ENCODE measurements around the gene PCMT1.
"Not testable (repeated sequence)": the region's sequence is repeated elsewhere in the genome, so short reads cannot be mapped to it uniquely, and the experiment has no call there.

Gene PCMT1

DNA sequence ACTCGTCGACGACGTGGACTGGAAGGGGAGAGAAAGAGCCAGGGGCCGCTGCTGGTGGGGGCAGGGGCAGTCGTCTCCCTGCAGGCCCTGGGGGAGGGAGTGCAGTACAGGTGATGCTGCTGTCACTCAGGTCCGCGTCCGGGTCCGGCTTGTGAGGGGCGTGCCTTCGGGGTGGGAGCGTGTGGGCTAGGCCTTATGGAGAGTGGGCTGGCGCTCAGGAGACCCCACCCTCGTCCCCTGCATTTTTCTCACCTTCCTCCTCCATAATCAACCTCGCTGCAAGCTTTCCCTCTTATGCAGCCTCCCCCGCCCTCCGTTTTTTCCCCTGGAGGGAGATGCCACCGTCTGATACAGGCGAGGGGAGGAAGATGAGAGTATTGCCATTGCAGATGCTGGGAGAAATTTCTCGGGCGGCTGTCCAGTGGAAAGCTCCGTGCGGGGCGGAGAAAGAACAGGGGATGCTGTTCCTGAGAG, 632 bp downstream of the PCMT1 start:
- DNase-seq (ENCODE audit: low read depth) = peak; percentile 54

DNA sequence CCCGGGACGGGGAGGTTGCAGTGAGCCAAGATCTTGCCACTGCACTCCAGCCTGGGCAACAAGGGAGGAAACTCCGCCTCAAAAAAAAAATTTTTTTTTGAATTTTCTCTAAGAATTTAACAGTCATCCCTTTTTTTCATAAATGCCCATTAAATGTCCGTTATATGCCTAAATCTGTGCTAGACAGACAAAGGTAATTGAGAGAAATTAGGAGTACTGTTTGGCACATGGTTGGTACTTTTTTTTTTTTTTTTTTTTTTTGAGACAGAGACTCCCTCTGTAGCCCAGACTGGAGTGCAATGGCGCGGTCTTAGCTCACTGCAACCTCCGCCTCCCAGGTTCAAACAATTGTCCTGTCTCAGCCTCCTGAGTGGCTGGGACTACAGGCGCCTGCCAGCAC, 1.7 kb downstream of the PCMT1 start:
- no peak for DNase-seq (ENCODE audit: low read depth)

DNA sequence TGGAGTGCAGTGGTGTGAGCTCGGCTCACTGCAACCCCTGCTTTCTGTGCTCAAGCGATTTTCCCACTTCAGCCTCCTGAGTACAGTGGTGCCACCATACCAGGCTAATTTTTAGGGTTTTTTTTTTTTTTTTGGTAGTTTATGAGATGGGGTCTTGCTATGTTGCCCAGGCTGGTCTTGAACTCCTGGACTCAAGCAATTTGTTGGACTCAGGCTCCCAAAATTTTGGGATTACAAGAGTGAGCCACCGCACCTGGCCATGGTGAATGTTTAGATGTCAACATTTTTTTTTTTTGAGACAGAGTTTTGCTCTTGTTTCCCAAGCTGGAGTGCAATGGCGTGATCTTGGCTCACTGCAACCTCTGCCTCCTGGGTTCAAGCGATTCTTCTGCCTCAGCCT, 2.4 kb downstream of the PCMT1 start:
- DNase-seq (ENCODE audit: low read depth) = not testable (repeated sequence)

GRCh38 chr6:149752600-149753373, 3.2 kb downstream of the PCMT1 start:
- no peak for DNase-seq (ENCODE audit: low read depth)

DNA sequence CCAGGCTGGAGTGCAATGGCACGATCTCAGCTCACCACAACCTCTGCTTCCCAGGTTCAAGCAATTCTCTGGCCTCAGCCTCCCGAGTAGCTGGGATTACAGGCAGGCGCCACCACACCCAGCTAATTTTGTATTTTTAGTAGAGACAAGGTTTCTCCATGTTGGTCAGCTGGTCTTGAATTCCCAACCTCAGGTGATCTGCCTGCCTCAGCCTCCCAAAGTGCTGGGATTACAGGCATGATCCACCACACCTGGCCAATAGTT, 3.8 kb downstream of the PCMT1 start:
- not testable (repeated sequence) for DNase-seq (ENCODE audit: low read depth)

- no peak for DNase-seq (ENCODE audit: low read depth)
Measured at GRCh38 chr6:149754548-149754947, 5.0 kb downstream of the PCMT1 start.

DNA sequence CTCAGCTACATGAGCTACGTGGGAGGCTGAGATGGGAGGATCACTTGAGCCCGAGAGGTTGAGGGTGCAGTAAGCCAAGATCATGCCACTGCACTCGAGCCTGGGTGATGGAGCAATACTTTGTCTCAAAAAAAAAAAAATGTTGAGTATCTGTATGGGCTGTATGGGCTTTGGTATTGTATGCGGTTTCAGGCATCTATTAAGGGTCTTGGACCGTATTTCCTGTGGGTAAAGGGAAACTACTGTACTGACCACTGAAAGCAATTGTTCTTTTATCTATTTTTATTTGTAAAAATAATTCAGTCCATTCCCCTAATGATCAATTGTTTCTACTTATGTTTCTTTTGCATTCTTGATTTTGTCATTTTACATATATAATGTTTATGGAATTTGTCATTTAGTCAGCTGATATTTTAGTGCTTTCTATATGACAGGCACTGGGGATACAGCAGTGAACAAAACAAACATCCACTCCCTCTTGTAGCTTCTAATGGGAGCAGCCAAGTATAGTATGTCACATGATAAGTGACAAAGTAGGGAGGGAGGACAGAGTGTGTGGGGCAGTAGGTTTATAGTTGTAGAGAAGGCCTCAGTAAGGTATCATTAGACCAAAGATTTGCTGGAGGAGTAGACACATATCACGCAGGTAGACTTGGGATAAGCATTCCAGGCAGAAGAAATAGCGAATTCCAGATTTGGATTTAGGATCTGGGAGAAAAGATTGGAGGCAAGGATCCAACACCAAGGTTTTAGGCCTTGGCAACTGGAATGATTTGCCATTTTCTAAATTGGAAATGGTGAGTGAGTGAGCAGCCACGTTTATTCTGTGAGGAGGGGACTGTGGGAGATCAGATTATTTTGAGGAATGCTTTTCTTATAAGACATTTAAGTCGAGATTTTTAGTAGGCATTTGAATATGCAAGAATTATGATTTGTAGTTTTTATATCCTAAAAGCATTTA, 6.0 kb downstream of the PCMT1 start:
- no peak for DNase-seq (ENCODE audit: low read depth)

GRCh38 chr6:149756261-149756636, 6.7 kb downstream of the PCMT1 start:
- no peak for DNase-seq (ENCODE audit: low read depth)

DNA sequence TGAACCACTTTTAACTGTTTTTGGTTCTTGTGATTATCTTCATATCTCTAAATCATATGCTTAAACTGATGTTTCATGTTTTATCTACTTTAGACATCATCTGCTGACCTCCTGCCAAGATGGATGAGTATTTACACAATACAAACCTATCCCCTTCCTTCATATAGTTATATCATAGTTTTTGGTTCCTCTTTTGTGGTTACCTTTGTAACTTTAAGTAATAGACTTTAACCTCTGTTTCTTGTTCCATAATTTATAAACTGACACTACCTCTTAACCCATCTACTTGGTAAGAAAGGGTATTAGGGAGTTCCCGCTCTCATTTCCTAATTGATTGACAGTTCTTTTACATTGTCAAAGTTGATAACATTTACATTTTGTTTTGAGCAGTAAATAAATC, 11.9 kb downstream of the PCMT1 start:
- DNase-seq (ENCODE audit: low read depth) = no peak

DNA sequence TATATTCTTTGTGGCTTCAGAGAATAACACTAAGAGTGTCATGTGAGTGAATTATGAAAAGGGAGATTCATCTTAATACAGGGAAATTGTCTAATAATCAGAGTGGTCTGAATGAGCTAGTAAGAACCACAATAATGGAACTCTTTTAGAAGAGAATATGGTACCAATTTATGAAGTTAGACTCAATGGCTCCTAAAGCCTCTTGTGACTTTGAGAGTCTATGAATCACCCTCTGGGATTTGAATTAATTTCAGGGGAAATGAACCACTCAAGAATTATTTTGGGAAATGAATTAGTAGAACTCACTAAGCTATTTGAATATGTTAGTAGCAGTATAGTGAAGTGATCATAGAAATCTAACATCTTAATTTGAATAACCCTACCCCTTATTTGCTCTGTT, 14.3 kb downstream of the PCMT1 start:
- DNase-seq (ENCODE audit: low read depth) = no peak

DNA sequence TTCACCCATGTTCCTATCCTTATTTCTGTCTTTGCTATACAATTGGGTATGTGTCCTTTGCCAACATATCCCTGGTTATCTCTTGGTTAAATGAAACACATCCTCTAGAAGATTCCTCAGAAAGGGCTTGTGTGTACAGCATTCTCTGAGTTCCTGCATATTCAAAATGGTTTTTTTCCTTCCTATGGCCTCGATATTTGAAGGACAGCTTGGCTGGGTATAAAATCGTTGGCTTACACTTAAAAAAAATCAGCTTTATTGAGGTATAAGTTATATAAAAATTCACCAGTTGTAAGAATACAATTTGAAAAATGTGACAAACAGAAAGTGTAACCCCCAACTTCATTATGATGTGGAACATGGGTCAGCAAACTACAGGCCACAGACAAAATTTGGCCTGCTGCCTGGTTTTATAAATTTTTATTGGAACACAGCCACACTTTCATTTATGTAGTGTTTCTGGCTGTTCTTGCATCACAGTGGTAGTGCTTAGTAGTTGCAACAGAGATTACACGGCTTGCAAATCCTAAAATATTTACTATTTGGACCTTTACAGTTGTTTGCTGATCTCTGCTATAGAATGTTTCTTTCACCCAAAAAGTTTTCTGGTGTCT, 16.7 kb downstream of the PCMT1 start:
- no peak for DNase-seq (ENCODE audit: low read depth)

GRCh38 chr6:149769676-149770075, 20.1 kb downstream of the PCMT1 start:
- DNase-seq (ENCODE audit: low read depth) = no peak

GRCh38 chr6:149771185-149771584, 21.6 kb downstream of the PCMT1 start:
- no peak for DNase-seq (ENCODE audit: low read depth)

- DNase-seq (ENCODE audit: low read depth) = no peak
Measured at GRCh38 chr6:149771925-149772324, 22.4 kb downstream of the PCMT1 start.

GRCh38 chr6:149777624-149778023, 28.1 kb downstream of the PCMT1 start:
- no peak for DNase-seq (ENCODE audit: low read depth)

GRCh38 chr6:149779644-149779963, 30.1 kb downstream of the PCMT1 start:
- no peak for DNase-seq (ENCODE audit: low read depth)

- no peak for DNase-seq (ENCODE audit: low read depth)
Measured at GRCh38 chr6:149781715-149782114, 32.2 kb downstream of the PCMT1 start.

- DNase-seq (ENCODE audit: low read depth) = no peak
Measured at GRCh38 chr6:149782337-149782736, 32.8 kb downstream of the PCMT1 start.

GRCh38 chr6:149783551-149783950, 34.0 kb downstream of the PCMT1 start:
- DNase-seq (ENCODE audit: low read depth) = no peak

- DNase-seq (ENCODE audit: low read depth) = no peak
Measured at GRCh38 chr6:149806127-149806526, 56.6 kb downstream of the PCMT1 start.

GRCh38 chr6:149809798-149810197, 60.3 kb downstream of the PCMT1 start:
- no peak for DNase-seq (ENCODE audit: low read depth)

DNA sequence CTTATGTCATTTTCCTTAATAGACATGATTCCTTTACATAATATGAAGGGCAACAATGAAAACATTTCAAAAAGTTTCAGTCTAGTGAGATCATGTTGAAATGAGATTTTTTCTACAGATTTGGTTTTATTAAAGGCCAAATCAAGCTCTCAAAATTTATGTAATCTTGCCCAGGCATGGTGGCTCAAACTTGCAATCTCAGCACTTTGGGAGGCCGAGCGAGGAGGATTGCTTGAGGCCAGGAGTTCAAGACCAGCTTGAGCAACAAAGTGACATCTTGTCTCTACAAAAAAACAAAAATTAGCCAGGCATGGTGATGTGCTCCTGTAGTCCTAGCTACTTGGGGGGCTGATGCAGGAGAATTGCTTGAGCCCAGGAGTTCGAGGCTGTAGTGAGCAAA, 63.8 kb downstream of the PCMT1 start:
- no peak for DNase-seq (ENCODE audit: low read depth)

DNA sequence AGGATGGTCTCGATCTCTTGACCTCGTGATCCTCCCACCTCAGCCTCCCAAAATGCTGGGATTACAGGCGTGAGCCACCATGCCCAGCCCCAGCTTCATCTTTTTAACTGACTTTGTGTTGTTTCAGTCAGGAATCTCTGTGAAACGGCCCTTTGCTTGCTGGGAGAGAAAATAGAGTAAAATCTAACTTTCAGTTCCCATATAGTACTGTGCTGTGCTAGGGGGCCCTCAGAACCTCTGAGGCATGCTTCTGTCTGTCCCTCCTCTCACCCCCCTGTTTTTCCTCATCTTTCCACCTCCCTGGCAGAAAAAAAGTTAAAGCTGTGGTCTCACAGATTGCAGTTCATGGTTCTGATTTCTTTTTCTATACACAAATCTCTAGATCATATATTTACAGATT, 66.2 kb downstream of the PCMT1 start:
- DNase-seq (ENCODE audit: low read depth) = no peak

All from activated T-cell treated with anti-CD3 and anti-CD28 coated beads for 24 hours (primary cell).